Activated CD8-positive, alpha-beta memory T cell treated with anti-CD3 and anti-CD28 coated beads, Interleukin-2, amount 10 ng/mL, durations not matched to agents 7 days and 5 days (primary cell): ENCODE results near the gene ACIN1. TPM values are rescaled to one million over a fixed set of nuclear protein-coding genes. Genes with fewer than 3 reads are reported as not detected.

Experiments used
- ATAC-seq: fragments of 150-1000 bp; cut with Tn5 transposase; one replicate; pipeline ENCODE4 v1.10.0; 2021; ENCODE audit warnings: moderate library complexity
- CTCF ChIA-PET: fragments of 350-600 bp; sonication (Branson Sonifier 250); formaldehyde crosslinking; loops from one replicate; lab custom pipeline; 2021; ENCODE audit warnings: antibody characterized with exemption; lab: Charles Lee
- DNase-seq: peaks from one replicate; pipeline ENCODE4 v3.0.0-alpha.2; 2020
- H3K27ac Mint-ChIP-seq: one replicate; pipeline ENCODE4 v1.8.0; 2021; ENCODE audit warnings: mild to moderate bottlenecking, mixed read lengths
- H3K27me3 Mint-ChIP-seq: one replicate; pipeline ENCODE4 v1.8.0; 2021; ENCODE audit warnings: mixed read lengths
- H3K36me3 Mint-ChIP-seq: one replicate; pipeline ENCODE4 v1.8.0; 2021; ENCODE audit warnings: mild to moderate bottlenecking, mixed read lengths
- H3K4me1 Mint-ChIP-seq: one replicate; pipeline ENCODE4 v1.8.0; 2021; ENCODE audit warnings: mixed read lengths
- H3K4me3 Mint-ChIP-seq: one replicate; pipeline ENCODE4 v1.8.0; 2021; ENCODE audit warnings: mild to moderate bottlenecking, moderate library complexity, mixed read lengths
- H3K9me3 Mint-ChIP-seq: one replicate; pipeline ENCODE4 v1.8.0; 2022; ENCODE audit warnings: low read depth, mixed read lengths
- total RNA-seq, 2 experiments: library from RNA; stranded (reverse); gene quantifications; one replicate each; pipeline ENCODE4 v1.2.3, GENCODE V29; 2021

ACIN1 gene
- total RNA-seq, 2 experiments from 2014 or later = 172 to 204 TPM

GRCh38 chr14:23097786-23098185, 2.9 kb upstream of the ACIN1 start:
- H3K4me3 Mint-ChIP-seq = peak overlapping the region; percentile 21
- H3K27me3 Mint-ChIP-seq = no peaks in the 10 kb centered on the region
- DNase-seq = no peak
- peaks cover 27% of the 10 kb centered on the region for H3K36me3 Mint-ChIP-seq
- CTCF ChIA-PET = interaction anchor here (0.7 to 5.2 kb wide), 4 partner anchors 9 to 29 kb away, joined by 3 to 61 read pairs (median 28); partner anchors contain the start of gene CEBPE
- ATAC-seq = no peak
- H3K4me1 Mint-ChIP-seq = peaks cover 25% of the 10 kb centered on the region
- H3K9me3 Mint-ChIP-seq = no peaks in the 10 kb centered on the region
- H3K27ac Mint-ChIP-seq = no peak overlapping the region

- Mint-ChIP-seq H3K9me3 (no peaks in the 10 kb centered on the region), H3K4me3 (no peak within 1 kb of the TSS), H3K27me3 (no peaks in the 10 kb centered on the region), H3K36me3 (peaks cover 42% of the 10 kb centered on the region), H3K27ac (no peak within 1 kb of the TSS), H3K4me1 (peaks cover 36% of the 10 kb centered on the region)
- CTCF ChIA-PET = interaction anchor here (0.8 to 5.2 kb wide), 23 partner anchors 11 to 267 kb away, joined by 3 to 61 read pairs (median 5); partner anchors contain the start of genes AJUBA, CDH24, CEBPE and PABPN1
- peak; percentile 94 for ATAC-seq
- DNase-seq = peak; percentile 100
Measured at GRCh38 chr14:23095196-23096108, 516 bp upstream of the ACIN1 start, which contains the start of gene C14orf119. TSS of gene C14orf119 (plus strand) at chr14:23095505. CDS start at chr14:23097659, 2,154 bp downstream.

- no peaks in the 10 kb centered on the region for H3K9me3 Mint-ChIP-seq
- H3K4me3 Mint-ChIP-seq = no peak overlapping the region
- no peaks in the 10 kb centered on the region for H3K27me3 Mint-ChIP-seq
- CTCF ChIA-PET = interaction anchor here (0.8 to 5.2 kb wide), 19 partner anchors 12 to 268 kb away, joined by 3 to 61 read pairs (median 6); partner anchors contain the start of genes CDH24, CEBPE, PABPN1 and PRMT5
- H3K4me1 Mint-ChIP-seq = peaks cover 37% of the 10 kb centered on the region
- DNase-seq = no peak
- H3K27ac Mint-ChIP-seq = no peak overlapping the region
- ATAC-seq = no peak
- peaks cover 53% of the 10 kb centered on the region for H3K36me3 Mint-ChIP-seq
Measured at GRCh38 chr14:23093991-23094665, 808 bp downstream of the ACIN1 start.

- Mint-ChIP-seq H3K27me3 (no peaks in the 10 kb centered on the region), H3K27ac (no peak overlapping the region), H3K36me3 (peaks cover 48% of the 10 kb centered on the region), H3K4me3 (peak overlapping the region; percentile 37), H3K9me3 (no peaks in the 10 kb centered on the region), H3K4me1 (peaks cover 37% of the 10 kb centered on the region)
- DNase-seq (no peak), ATAC-seq (no peak)
- CTCF ChIA-PET = interaction anchor here (1.0 to 5.2 kb wide), 6 partner anchors 11 to 201 kb away, joined by 3 to 51 read pairs (median 17); no protein-coding TSS in a partner anchor
Measured at GRCh38 chr14:23093526-23093925, 1.4 kb downstream of the ACIN1 start.

- Mint-ChIP-seq H3K36me3 (peaks cover 46% of the 10 kb centered on the region), H3K4me3 (peak overlapping the region; percentile 37), H3K27me3 (no peaks in the 10 kb centered on the region), H3K9me3 (no peaks in the 10 kb centered on the region), H3K27ac (no peak overlapping the region), H3K4me1 (peaks cover 37% of the 10 kb centered on the region)
- CTCF ChIA-PET = interaction anchor here (1.3 to 1.8 kb wide), 7 partner anchors 16 to 111 kb away, joined by 3 to 11 read pairs (median 4); partner anchors contain the start of gene AJUBA
- DNase-seq = no peak
- ATAC-seq = no peak
Measured at GRCh38 chr14:23093104-23093503, 1.8 kb downstream of the ACIN1 start.

- ATAC-seq (no peak), DNase-seq (no peak)
- peaks cover 26% of the 10 kb centered on the region for H3K4me1 Mint-ChIP-seq
- CTCF ChIA-PET = interaction anchor here (0.7 to 3.8 kb wide), 17 partner anchors 14 to 288 kb away, joined by 3 to 22 read pairs (median 4); partner anchors contain the start of gene AJUBA
- no peak overlapping the region for H3K4me3 Mint-ChIP-seq
- no peaks in the 10 kb centered on the region for H3K27me3 Mint-ChIP-seq
- H3K36me3 Mint-ChIP-seq = peaks cover 43% of the 10 kb centered on the region
- H3K27ac Mint-ChIP-seq = no peak overlapping the region
- no peaks in the 10 kb centered on the region for H3K9me3 Mint-ChIP-seq
Measured at GRCh38 chr14:23091294-23092225, 3.4 kb downstream of the ACIN1 start.

GRCh38 chr14:23090254-23090636, 4.7 kb downstream of the ACIN1 start:
- Mint-ChIP-seq H3K27ac (no peak overlapping the region), H3K9me3 (no peaks in the 10 kb centered on the region), H3K4me1 (peaks cover 31% of the 10 kb centered on the region), H3K27me3 (no peaks in the 10 kb centered on the region), H3K36me3 (peaks cover 47% of the 10 kb centered on the region), H3K4me3 (no peak overlapping the region)
- DNase-seq (no peak), ATAC-seq (no peak)
- CTCF ChIA-PET = interaction anchor here (1.7 to 3.8 kb wide), 3 partner anchors 13 to 30 kb away, joined by 5 to 22 read pairs (median 14); no protein-coding TSS in a partner anchor

GRCh38 chr14:23089498-23090253, 5.3 kb downstream of the ACIN1 start:
- H3K27me3 Mint-ChIP-seq = no peaks in the 10 kb centered on the region
- ATAC-seq (no peak), DNase-seq (no peak)
- no peak overlapping the region for H3K27ac Mint-ChIP-seq
- peaks cover 31% of the 10 kb centered on the region for H3K4me1 Mint-ChIP-seq
- no peaks in the 10 kb centered on the region for H3K9me3 Mint-ChIP-seq
- no peak overlapping the region for H3K4me3 Mint-ChIP-seq
- CTCF ChIA-PET = interaction anchor here (1.7 to 3.8 kb wide), 3 partner anchors 13 to 31 kb away, joined by 5 to 22 read pairs (median 14); no protein-coding TSS in a partner anchor
- H3K36me3 Mint-ChIP-seq = peaks cover 49% of the 10 kb centered on the region

GRCh38 chr14:23086565-23086964, 8.4 kb downstream of the ACIN1 start:
- peaks cover 12% of the 10 kb centered on the region for H3K4me1 Mint-ChIP-seq
- no peak for ATAC-seq
- no peak overlapping the region for H3K27ac Mint-ChIP-seq
- H3K36me3 Mint-ChIP-seq = peaks cover 41% of the 10 kb centered on the region
- CTCF ChIA-PET = interaction anchor here (1.1 to 2.1 kb wide), 2 partner anchors 15 to 18 kb away, joined by 4 to 5 read pairs; no protein-coding TSS in a partner anchor
- H3K9me3 Mint-ChIP-seq = no peaks in the 10 kb centered on the region
- no peak overlapping the region for H3K4me3 Mint-ChIP-seq
- no peaks in the 10 kb centered on the region for H3K27me3 Mint-ChIP-seq
- no peak for DNase-seq

- H3K27me3 Mint-ChIP-seq = no peaks in the 10 kb centered on the region
- peaks cover 42% of the 10 kb centered on the region for H3K36me3 Mint-ChIP-seq
- H3K4me3 Mint-ChIP-seq = no peak overlapping the region
- peaks cover 12% of the 10 kb centered on the region for H3K4me1 Mint-ChIP-seq
- CTCF ChIA-PET = interaction anchor here (1.1 to 1.7 kb wide), 3 partner anchors 9 to 28 kb away, joined by 4 to 5 read pairs (median 4); partner anchors contain the start of gene CDH24
- H3K9me3 Mint-ChIP-seq = no peaks in the 10 kb centered on the region
- DNase-seq (no peak), ATAC-seq (no peak)
- H3K27ac Mint-ChIP-seq = no peak overlapping the region
Measured at GRCh38 chr14:23085458-23085857, 9.5 kb downstream of the ACIN1 start.

- H3K27me3 Mint-ChIP-seq = no peaks in the 10 kb centered on the region
- peaks cover 40% of the 10 kb centered on the region for H3K36me3 Mint-ChIP-seq
- DNase-seq = no peak
- CTCF ChIA-PET = interaction anchor here (0.8 to 7.7 kb wide), 3 partner anchors 10 to 15 kb away, joined by 3 to 56 read pairs (median 8); partner anchors contain the start of genes ACIN1 and C14orf119
- peaks cover 3% of the 10 kb centered on the region for H3K4me1 Mint-ChIP-seq
- H3K9me3 Mint-ChIP-seq = no peaks in the 10 kb centered on the region
- no peak overlapping the region for H3K4me3 Mint-ChIP-seq
- no peak for ATAC-seq
- H3K27ac Mint-ChIP-seq = peak overlapping the region; percentile 41
Measured at GRCh38 chr14:23080474-23080873, 14.5 kb downstream of the ACIN1 start.
